HEK293 (cell line): ENCODE measurements around the gene RPL22.

Experiments used
- GLIS2 ChIP-seq: fragments of 450-650 bp; formaldehyde crosslinking; IDR thresholded peaks from 2 replicates; pipeline ENCODE4 v1.5.1; 2016; ENCODE audit warnings: missing biosample characterization, missing genetic modification characterization
- HOXC10 ChIP-seq: sonication (generic); formaldehyde crosslinking; IDR thresholded peaks from 2 replicates; pipeline ENCODE4 v1.8.1; 2023; ENCODE audit warnings: mild to moderate bottlenecking, missing genetic modification reagents
- INSM2 ChIP-seq: fragments of 450-650 bp; formaldehyde crosslinking; IDR thresholded peaks from 2 replicates; pipeline ENCODE4 v1.5.1; 2016; ENCODE audit warnings: missing biosample characterization, missing genetic modification characterization
- KLF10 ChIP-seq: fragments of 450-650 bp; IDR thresholded peaks from 2 replicates; pipeline ENCODE4 v1.5.1; 2018; ENCODE audit warnings: missing biosample characterization, mild to moderate bottlenecking, missing genetic modification characterization
- OSR2 ChIP-seq: fragments of 450-650 bp; formaldehyde crosslinking; IDR thresholded peaks from 2 replicates; pipeline ENCODE4 v1.5.1; 2016; ENCODE audit warnings: missing biosample characterization, missing genetic modification characterization
- REPIN1 ChIP-seq: fragments of 450-650 bp; formaldehyde crosslinking; IDR thresholded peaks from 2 replicates; pipeline ENCODE4 v1.5.1; 2017; ENCODE audit warnings: missing biosample characterization, missing genetic modification characterization, low read depth
- TRIM28 ChIP-seq: IDR thresholded peaks from 2 replicates; pipeline ENCODE4 v1.6.1; 2011; ENCODE audit warnings: low read length, control low read depth, borderline replicate concordance
- ZBTB20 ChIP-seq: fragments of 450-650 bp; formaldehyde crosslinking; IDR thresholded peaks from 2 replicates; pipeline ENCODE4 v1.5.1; 2016; ENCODE audit warnings: missing biosample characterization, missing genetic modification characterization
- ZBTB44 ChIP-seq: fragments of 450-650 bp; IDR thresholded peaks from 2 replicates; pipeline ENCODE4 v1.5.1; 2018; ENCODE audit warnings: missing biosample characterization, mild to moderate bottlenecking, missing genetic modification characterization
- ZNF138 ChIP-seq: fragments of 450-650 bp; formaldehyde crosslinking; IDR thresholded peaks from 2 replicates; pipeline ENCODE4 v1.5.1; 2016; ENCODE audit warnings: missing biosample characterization, missing genetic modification characterization, borderline replicate concordance
- ZNF155 ChIP-seq: fragments of 450-650 bp; formaldehyde crosslinking; IDR thresholded peaks from 2 replicates; pipeline ENCODE4 v1.5.1; 2016; ENCODE audit warnings: missing biosample characterization, missing genetic modification characterization
- ZNF169 ChIP-seq: fragments of 450-650 bp; formaldehyde crosslinking; IDR thresholded peaks from 2 replicates; pipeline ENCODE4 v1.5.1; 2016; ENCODE audit warnings: missing biosample characterization, missing genetic modification characterization
- ZNF26 ChIP-seq: fragments of 450-650 bp; formaldehyde crosslinking; IDR thresholded peaks from 2 replicates; pipeline ENCODE4 v1.5.1; 2016; ENCODE audit warnings: missing biosample characterization, missing genetic modification characterization
- ZNF302 ChIP-seq: fragments of 450-650 bp; formaldehyde crosslinking; IDR thresholded peaks from 2 replicates; pipeline ENCODE4 v1.5.1; 2016; ENCODE audit warnings: missing biosample characterization, missing genetic modification characterization, low read depth
- ZNF335 ChIP-seq: fragments of 450-650 bp; formaldehyde crosslinking; conservative IDR thresholded peaks from 2 replicates; pipeline ENCODE4 v1.5.1; 2016; ENCODE audit warnings: missing biosample characterization, missing genetic modification characterization
- ZNF366 ChIP-seq: fragments of 450-650 bp; formaldehyde crosslinking; conservative IDR thresholded peaks from 2 replicates; pipeline ENCODE4 v1.5.1; 2016; ENCODE audit warnings: missing biosample characterization, missing genetic modification characterization
- ZNF394 ChIP-seq: fragments of 450-650 bp; formaldehyde crosslinking; IDR thresholded peaks from 2 replicates; pipeline ENCODE4 v1.5.1; 2016; ENCODE audit warnings: missing biosample characterization, missing genetic modification characterization, mild to moderate bottlenecking, moderate library complexity, borderline replicate concordance
- ZNF433 ChIP-seq: fragments of 450-650 bp; formaldehyde crosslinking; IDR thresholded peaks from 2 replicates; pipeline ENCODE4 v1.5.1; 2016; ENCODE audit warnings: missing biosample characterization, missing genetic modification characterization, low read depth
- ZNF449 ChIP-seq: fragments of 450-650 bp; formaldehyde crosslinking; IDR thresholded peaks from 2 replicates; pipeline ENCODE4 v1.5.1; 2017; ENCODE audit warnings: missing biosample characterization, mild to moderate bottlenecking, missing genetic modification characterization, moderate library complexity
- ZNF548 ChIP-seq: fragments of 450-650 bp; formaldehyde crosslinking; IDR thresholded peaks from 2 replicates; pipeline ENCODE4 v1.5.1; 2016; ENCODE audit warnings: missing biosample characterization, missing genetic modification characterization
- ZNF549 ChIP-seq: fragments of 450-650 bp; IDR thresholded peaks from 2 replicates; pipeline ENCODE4 v1.5.1; 2018; ENCODE audit warnings: missing biosample characterization, missing genetic modification characterization, mild to moderate bottlenecking, inconsistent platforms, moderate library complexity
- ZNF623 ChIP-seq: fragments of 450-650 bp; formaldehyde crosslinking; IDR thresholded peaks from 2 replicates; pipeline ENCODE4 v1.5.1; 2016; ENCODE audit warnings: missing biosample characterization, missing genetic modification characterization
- ZNF670 ChIP-seq: fragments of 450-650 bp; formaldehyde crosslinking; IDR thresholded peaks from 2 replicates; pipeline ENCODE4 v1.5.1; 2016; ENCODE audit warnings: missing biosample characterization, missing genetic modification characterization, low read depth
- ZSCAN23 ChIP-seq: fragments of 450-650 bp; formaldehyde crosslinking; IDR thresholded peaks from 2 replicates; pipeline ENCODE4 v1.5.1; 2016; ENCODE audit warnings: missing biosample characterization, missing genetic modification characterization
- ZXDB ChIP-seq: fragments of 450-650 bp; formaldehyde crosslinking; IDR thresholded peaks from 2 replicates; pipeline ENCODE4 v1.5.1; 2016; ENCODE audit warnings: missing biosample characterization, missing genetic modification characterization
- TF ChIP-seq, protein P1 (sequence below): fragments of 450-650 bp; formaldehyde crosslinking; IDR thresholded peaks from 2 replicates; pipeline ENCODE4; 2016; ENCODE audit warnings: missing biosample characterization, missing genetic modification characterization
- TF ChIP-seq, protein P2 (sequence below): fragments of 450-650 bp; formaldehyde crosslinking; IDR thresholded peaks from 2 replicates; pipeline ENCODE4 v1.5.1; 2016; ENCODE audit warnings: missing biosample characterization, missing genetic modification characterization
- TF ChIP-seq, protein P3 (sequence below): fragments of 450-650 bp; formaldehyde crosslinking; IDR thresholded peaks from 2 replicates; pipeline ENCODE4 v1.5.1; 2016; ENCODE audit warnings: missing biosample characterization, missing genetic modification characterization

The RPL22 gene

DNA sequence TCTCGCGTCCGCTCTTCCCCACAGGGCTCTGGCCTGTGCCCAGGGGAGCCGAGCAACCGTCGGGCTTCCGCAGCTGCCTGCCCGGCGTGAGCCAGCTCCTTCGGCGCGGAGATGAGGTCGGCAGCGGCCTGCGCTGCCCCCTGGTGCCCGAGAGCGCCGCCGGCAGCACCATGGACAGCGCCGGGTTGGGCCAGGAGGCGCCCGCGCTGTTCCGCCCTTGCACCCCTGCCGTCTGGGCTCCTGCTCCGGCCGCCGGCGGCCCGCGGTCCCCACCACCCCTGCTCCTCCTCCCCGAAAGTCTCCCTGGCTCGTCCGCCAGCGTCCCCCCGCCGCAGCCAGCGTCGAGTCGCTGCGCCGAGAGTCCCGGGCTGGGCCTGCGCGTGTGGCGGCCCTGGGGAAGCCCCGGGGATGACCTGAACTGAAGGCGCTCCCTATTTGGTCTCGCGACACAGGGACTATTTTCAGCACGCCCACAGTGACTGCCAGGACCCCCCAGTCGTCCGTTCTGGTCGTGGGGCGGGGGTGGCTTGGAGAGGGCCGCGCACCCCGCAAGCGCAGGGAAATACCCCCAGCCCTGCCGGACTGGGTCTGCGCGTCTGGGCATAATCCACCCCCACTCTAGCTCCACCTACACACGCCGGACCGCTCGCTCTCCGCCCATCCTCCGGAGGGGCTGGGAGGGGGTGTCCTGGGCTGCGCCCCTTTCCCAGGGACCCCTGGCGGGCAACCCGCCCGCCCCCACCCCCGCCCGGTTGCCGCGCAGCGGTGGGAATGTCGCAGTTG is 45.9 kb upstream of the RPL22 start (continued):
- TF ChIP-seq ZNF548 (tag by site-specific recombination) (no peak), ZNF394 (tag by site-specific recombination) (no peak), ZNF433 (no peak), HOXC10 (CRISPR knock-in tag) (peak; percentile 84; the same call in 1 of the 2 replicates), TRIM28 (no peak), REPIN1 (tag by site-specific recombination) (no peak), ZSCAN23 (no peak), OSR2 (tag by site-specific recombination) (peak; percentile 68), ZBTB44 (tag by site-specific recombination) (no peak), ZNF670 (tag by site-specific recombination) (no peak), ZXDB (tag by site-specific recombination) (peak; percentile 97), GLIS2 (peak; percentile 98), ZNF549 (no peak), ZNF169 (tag by site-specific recombination) (no peak), ZNF449 (peak; percentile 76; the same call in 1 of the 2 replicates), KLF10 (tag by site-specific recombination) (0 out of 2 replicates have a peak, but pooled peaks have one; percentile 27), ZNF155 (tag by site-specific recombination) (no peak), ZNF335 (tag by site-specific recombination) (peak; percentile 86), ZNF623 (tag by site-specific recombination) (no peak), ZNF302 (no peak), INSM2 (tag by site-specific recombination) (0 out of 2 replicates have a peak, but pooled peaks have one; percentile 21), ZNF138 (tag by site-specific recombination) (no peak), ZNF366 (tag by site-specific recombination) (no peak), ZNF26 (tag by site-specific recombination) (no peak), ZBTB20 (peak; percentile 50; the same call in 1 of the 2 replicates)
- TF ChIP-seq, protein P1, sequence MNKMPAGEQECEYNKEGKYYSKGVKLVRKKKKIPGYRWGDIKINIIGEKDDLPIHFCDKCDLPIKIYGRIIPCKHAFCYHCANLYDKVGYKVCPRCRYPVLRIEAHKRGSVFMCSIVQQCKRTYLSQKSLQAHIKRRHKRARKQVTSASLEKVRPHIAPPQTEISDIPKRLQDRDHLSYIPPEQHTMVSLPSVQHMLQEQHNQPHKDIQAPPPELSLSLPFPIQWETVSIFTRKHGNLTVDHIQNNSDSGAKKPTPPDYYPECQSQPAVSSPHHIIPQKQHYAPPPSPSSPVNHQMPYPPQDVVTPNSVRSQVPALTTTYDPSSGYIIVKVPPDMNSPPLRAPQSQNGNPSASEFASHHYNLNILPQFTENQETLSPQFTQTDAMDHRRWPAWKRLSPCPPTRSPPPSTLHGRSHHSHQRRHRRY (tag by site-specific recombination) = no peak
- TF ChIP-seq, protein P2, sequence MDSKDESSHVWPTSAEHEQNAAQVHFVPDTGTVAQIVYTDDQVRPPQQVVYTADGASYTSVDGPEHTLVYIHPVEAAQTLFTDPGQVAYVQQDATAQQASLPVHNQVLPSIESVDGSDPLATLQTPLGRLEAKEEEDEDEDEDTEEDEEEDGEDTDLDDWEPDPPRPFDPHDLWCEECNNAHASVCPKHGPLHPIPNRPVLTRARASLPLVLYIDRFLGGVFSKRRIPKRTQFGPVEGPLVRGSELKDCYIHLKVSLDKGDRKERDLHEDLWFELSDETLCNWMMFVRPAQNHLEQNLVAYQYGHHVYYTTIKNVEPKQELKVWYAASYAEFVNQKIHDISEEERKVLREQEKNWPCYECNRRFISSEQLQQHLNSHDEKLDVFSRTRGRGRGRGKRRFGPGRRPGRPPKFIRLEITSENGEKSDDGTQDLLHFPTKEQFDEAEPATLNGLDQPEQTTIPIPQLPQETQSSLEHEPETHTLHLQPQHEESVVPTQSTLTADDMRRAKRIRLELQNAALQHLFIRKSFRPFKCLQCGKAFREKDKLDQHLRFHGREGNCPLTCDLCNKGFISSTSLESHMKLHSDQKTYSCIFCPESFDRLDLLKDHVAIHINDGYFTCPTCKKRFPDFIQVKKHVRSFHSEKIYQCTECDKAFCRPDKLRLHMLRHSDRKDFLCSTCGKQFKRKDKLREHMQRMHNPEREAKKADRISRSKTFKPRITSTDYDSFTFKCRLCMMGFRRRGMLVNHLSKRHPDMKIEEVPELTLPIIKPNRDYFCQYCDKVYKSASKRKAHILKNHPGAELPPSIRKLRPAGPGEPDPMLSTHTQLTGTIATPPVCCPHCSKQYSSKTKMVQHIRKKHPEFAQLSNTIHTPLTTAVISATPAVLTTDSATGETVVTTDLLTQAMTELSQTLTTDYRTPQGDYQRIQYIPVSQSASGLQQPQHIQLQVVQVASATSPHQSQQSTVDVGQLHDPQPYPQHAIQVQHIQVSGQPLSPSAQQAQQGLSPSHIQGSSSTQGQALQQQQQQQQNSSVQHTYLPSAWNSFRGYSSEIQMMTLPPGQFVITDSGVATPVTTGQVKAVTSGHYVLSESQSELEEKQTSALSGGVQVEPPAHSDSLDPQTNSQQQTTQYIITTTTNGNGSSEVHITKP = no peak
- TF ChIP-seq, protein P3, sequence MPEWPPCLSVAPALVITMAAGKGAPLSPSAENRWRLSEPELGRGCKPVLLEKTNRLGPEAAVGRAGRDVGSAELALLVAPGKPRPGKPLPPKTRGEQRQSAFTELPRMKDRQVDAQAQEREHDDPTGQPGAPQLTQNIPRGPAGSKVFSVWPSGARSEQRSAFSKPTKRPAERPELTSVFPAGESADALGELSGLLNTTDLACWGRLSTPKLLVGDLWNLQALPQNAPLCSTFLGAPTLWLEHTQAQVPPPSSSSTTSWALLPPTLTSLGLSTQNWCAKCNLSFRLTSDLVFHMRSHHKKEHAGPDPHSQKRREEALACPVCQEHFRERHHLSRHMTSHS (tag by site-specific recombination) = no peak
